PC-9 (cell line): Measurements from ENCODE around the gene C1orf21.

ENCODE experiments used
- EZH2 ChIP-seq: fragments of 200-600 bp; sonication (generic); IDR thresholded peaks from 2 replicates; pipeline ENCODE4 v1.8.0; 2017; ENCODE audit warnings: antibody characterized with exemption, low read depth
- TF ChIP-seq, protein P1 (sequence below): fragments of 200-600 bp; sonication (generic); conservative IDR thresholded peaks from 2 replicates; pipeline ENCODE4 v1.6.1; 2017; ENCODE audit warnings: mixed run types, antibody characterized with exemption, mild to moderate bottlenecking, moderate library complexity

DNA sequence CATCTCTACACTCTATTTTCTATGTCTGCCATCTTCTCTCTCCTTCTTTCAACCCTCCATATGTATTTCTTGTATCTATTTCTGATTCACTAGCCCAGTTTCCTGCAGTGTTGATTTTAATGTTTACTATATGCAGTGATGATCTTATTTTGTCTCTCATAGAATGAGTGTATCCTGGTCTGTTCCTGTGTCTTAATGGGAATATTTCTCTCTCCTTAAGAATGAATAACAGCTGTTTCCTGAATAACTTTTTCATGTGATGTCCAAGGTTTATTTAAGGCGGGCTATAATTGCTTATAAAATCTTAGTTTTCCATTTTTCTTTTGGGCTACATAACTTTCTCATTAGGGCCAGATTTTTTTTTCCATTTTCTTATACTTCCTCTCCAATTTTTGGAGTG is 144.5 kb downstream of the C1orf21 start:
- TF ChIP-seq, protein P1, sequence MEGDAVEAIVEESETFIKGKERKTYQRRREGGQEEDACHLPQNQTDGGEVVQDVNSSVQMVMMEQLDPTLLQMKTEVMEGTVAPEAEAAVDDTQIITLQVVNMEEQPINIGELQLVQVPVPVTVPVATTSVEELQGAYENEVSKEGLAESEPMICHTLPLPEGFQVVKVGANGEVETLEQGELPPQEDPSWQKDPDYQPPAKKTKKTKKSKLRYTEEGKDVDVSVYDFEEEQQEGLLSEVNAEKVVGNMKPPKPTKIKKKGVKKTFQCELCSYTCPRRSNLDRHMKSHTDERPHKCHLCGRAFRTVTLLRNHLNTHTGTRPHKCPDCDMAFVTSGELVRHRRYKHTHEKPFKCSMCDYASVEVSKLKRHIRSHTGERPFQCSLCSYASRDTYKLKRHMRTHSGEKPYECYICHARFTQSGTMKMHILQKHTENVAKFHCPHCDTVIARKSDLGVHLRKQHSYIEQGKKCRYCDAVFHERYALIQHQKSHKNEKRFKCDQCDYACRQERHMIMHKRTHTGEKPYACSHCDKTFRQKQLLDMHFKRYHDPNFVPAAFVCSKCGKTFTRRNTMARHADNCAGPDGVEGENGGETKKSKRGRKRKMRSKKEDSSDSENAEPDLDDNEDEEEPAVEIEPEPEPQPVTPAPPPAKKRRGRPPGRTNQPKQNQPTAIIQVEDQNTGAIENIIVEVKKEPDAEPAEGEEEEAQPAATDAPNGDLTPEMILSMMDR: no peak
- TF ChIP-seq EZH2: no peak
